Ovary (tissue), 9 donors: ENCODE measurements around the gene EWSR1. TPM values are rescaled to one million over a fixed set of nuclear protein-coding genes. Genes with fewer than 3 reads are reported as not detected.

ENCODE experiments used
- DNase-seq, 5 donors: peaks; one replicate each; pipeline ENCODE4 v3.0.0-alpha.2; 2019 to 2020
- H3K27ac ChIP-seq, 2 donors: fragments of 200-600 bp; one replicate each; pipeline versions ENCODE4 v1.5.1 to v1.8.0; 2019 to 2022
- H3K27me3 ChIP-seq: fragments of 200-600 bp; one replicate; pipeline ENCODE4 v1.8.0; 2022
- H3K36me3 ChIP-seq: fragments of 200-600 bp; sonication (generic); one replicate; pipeline ENCODE4 v1.5.1; 2019
- H3K4me1 ChIP-seq: one replicate; pipeline ENCODE4 v1.8.1; 2013; ENCODE audit warnings: mild to moderate bottlenecking, moderate library complexity; ENCODE audit not compliant: insufficient read depth
- H3K4me3 ChIP-seq: fragments of 200-600 bp; sonication (generic); one replicate; pipeline ENCODE4 v1.5.1; 2017
- H3K9me3 ChIP-seq, 2 donors: fragments of 200-600 bp in 1 of 2; sonication (generic) in 1 of 2; one replicate each; pipeline versions ENCODE4 v1.5.1 to v1.8.1; 2013 to 2019; ENCODE audit warnings: mild to moderate bottlenecking in 1 of 2, moderate library complexity in 1 of 2
- CTCF ChIP-seq, 3 donors: fragments of 450-650 bp in 2 of 3; fragments of 200-600 bp in 1 of 3; IDR thresholded peaks; one replicate each; pipeline versions ENCODE4 v1.5.1 to v1.8.0; 2016 to 2022; ENCODE audit warnings: antibody characterized with exemption in 3 of 3, mild to moderate bottlenecking in 1 of 3
- EP300 ChIP-seq: sonication (generic); formaldehyde crosslinking; IDR thresholded peaks from one replicate; pipeline ENCODE4 v1.6.1; 2017; ENCODE audit warnings: antibody characterized with exemption
- POLR2A ChIP-seq: fragments of 450-650 bp; IDR thresholded peaks from one replicate; pipeline ENCODE4 v1.6.1; 2017; ENCODE audit warnings: antibody characterized with exemption, mild to moderate bottlenecking, moderate library complexity
- WGBS, 3 donors: extraction: QIAGEN DNeasy Blood & Tissue Kit in 1 of 3; methylation state at CpG; one replicate each; pipeline versions ENCODE4 v1.1.5 to v1.1.7; 2013 to 2017; 5-methylcytosine and 5-hydroxymethylcytosine counted together
- intact Hi-C, 4 donors: fragments of 100-400 bp; cut with DNase I; formaldehyde crosslinking; loops; one replicate each; pipeline versions ENCODE4 v1.11.0 to v1.15.1; 2022 to 2023
- polyA plus RNA-seq, 2 donors: library from polyadenylated mRNA; stranded (reverse); fragments of 200-250 nt in 1 of 2; fragments of 350-450 nt in 1 of 2; fragmentation: Illumina TruSeq in 1 of 2; extraction: RNeasy Lipid Tissue Mini Kit (QIAGEN cat#74804) in 1 of 2; gene quantifications; one replicate each; pipeline ENCODE4 v1.2.3, GENCODE V29; 2013 to 2014
- total RNA-seq, 7 donors: library from RNA; depleted of rRNA in 2 of 7; stranded (reverse); fragments of >200 nt in 2 of 7; fragmentation: NEBNext Ultra II Directional in 3 of 7; extraction: Animal tissue kit (Norgen Biotek cat#: 25700) in 3 of 7; gene quantifications; one replicate each; pipeline versions ENCODE4 v1.1.0 to v1.2.4, GENCODE V29; 2016 to 2023
- donor health status: DM: no; HTN: no; CAD: no; lungs with moderate emphysema.
- donor health status: DM: no; HTN: no; CAD: no.
- donor health status: Bipolar disorder and iron deficiency.
- donor health status: DM: yes; HTN: yes; CAD: no.
- donor health status: DM: no; HTN: no; CAD: no.
- donor health status: DM: yes; HTN: yes; CAD: no.

Gene EWSR1
- total and polyA plus RNA-seq, 9 donors = 127 to 191 (median 170) TPM

- Histone ChIP-seq H3K36me3 (no peaks in the 10 kb centered on the region), H3K4me3 (no peak overlapping the region), H3K4me1 (no peaks in the 10 kb centered on the region), H3K27me3 (no peaks in the 10 kb centered on the region), H3K27ac (no peak overlapping the region), H3K9me3 (no peaks in the 10 kb centered on the region)
- TF ChIP-seq CTCF (IDR thresholded peaks at IDR 0.05) (no peak), POLR2A (no peak), EP300 (no peak)
- 91 to 94% (median 94%) methylated on average over 7 to 8 of the region's 8 CpGs for WGBS, 3 donors
- no peak for DNase-seq
- intact Hi-C loops = no loop called here
Observed at GRCh38 chr22:29332886-29333496, 64.9 kb downstream of the EWSR1 start.

- 91 to 96% (median 93%) methylated on average over 7 of the region's 7 CpGs for WGBS, 3 donors
Observed at GRCh38 chr22:29334148-29334547, 66.1 kb downstream of the EWSR1 start.

GRCh38 chr22:29334696-29335344 lies 66.8 kb downstream of the EWSR1 start:
- WGBS, 3 donors = 90 to 92% (median 91%) methylated on average over 12 of the region's 12 CpGs

More at GRCh38 chr22:29334148-29334547, 66.1 kb downstream of the EWSR1 start:
- Histone ChIP-seq H3K27ac (no peak overlapping the region), H3K36me3 (no peaks in the 10 kb centered on the region), H3K9me3 (no peaks in the 10 kb centered on the region), H3K4me3 (no peak overlapping the region), H3K27me3 (no peaks in the 10 kb centered on the region), H3K4me1 (no peaks in the 10 kb centered on the region)
- no peak for TF ChIP-seq POLR2A
- no peak for TF ChIP-seq CTCF (IDR thresholded peaks at IDR 0.05)
- no peak for TF ChIP-seq EP300
- intact Hi-C loops = no loop called here
- no peak for DNase-seq

GRCh38 chr22:29335656-29336055 lies 67.6 kb downstream of the EWSR1 start:
- TF ChIP-seq EP300 (no peak), POLR2A (no peak), CTCF (IDR thresholded peaks at IDR 0.05) (no peak)
- intact Hi-C loops = no loop called here
- H3K27me3 ChIP-seq = no peaks in the 10 kb centered on the region
- WGBS, 3 donors = 81 to 86% (median 86%) methylated on average over 11 of the region's 11 CpGs
- no peaks in the 10 kb centered on the region for H3K9me3 ChIP-seq
- H3K36me3 ChIP-seq = no peaks in the 10 kb centered on the region
- H3K27ac ChIP-seq = no peak overlapping the region
- DNase-seq = no peak
- H3K4me3 ChIP-seq = no peak overlapping the region
- H3K4me1 ChIP-seq = no peaks in the 10 kb centered on the region

More at GRCh38 chr22:29334696-29335344, 66.8 kb downstream of the EWSR1 start:
- H3K27me3 ChIP-seq = no peaks in the 10 kb centered on the region
- no peaks in the 10 kb centered on the region for H3K9me3 ChIP-seq
- no peak for TF ChIP-seq POLR2A
- no peak for TF ChIP-seq EP300
- no peak for TF ChIP-seq CTCF (IDR thresholded peaks at IDR 0.05)
- no peak overlapping the region for H3K27ac ChIP-seq
- intact Hi-C loops = no loop called here
- H3K36me3 ChIP-seq = no peaks in the 10 kb centered on the region
- no peak for DNase-seq
- no peak overlapping the region for H3K4me3 ChIP-seq
- no peaks in the 10 kb centered on the region for H3K4me1 ChIP-seq
